ENCODE results near the gene GPR84. TPM values are rescaled to one million over a fixed set of nuclear protein-coding genes. Genes with fewer than 3 reads are reported as not detected.

GPR84 gene
- total and polyA plus RNA-seq, 5 donors from 2014 or later: not detected

- peaks cover 4% of the 10 kb centered on the region for H3K27me3 Mint-ChIP-seq
- H3K27ac Mint-ChIP-seq: no peak within 1 kb of the TSS
- peaks cover 0 to 13% (median 3%) of the 10 kb centered on the region in 4 donors for H3K4me1 Mint-ChIP-seq
- ATAC-seq (ENCODE audit: low read depth in 2 of 2) (peak in 1 of 2 donors; percentile 6), DNase-seq (no peak)
- no peak within 1 kb of the TSS for H3K4me3 Mint-ChIP-seq
- no peak within 1 kb of the TSS for H3K27ac ChIP-seq (ENCODE audit: insufficient read depth, low read length, poor library complexity, severe bottlenecking)
- no peak within 1 kb of the TSS for H3K4me3 ChIP-seq (ENCODE audit: low read depth, low read length)
- H3K4me1 ChIP-seq (ENCODE audit: control insufficient read depth, insufficient read depth, low read length, poor library complexity, severe bottlenecking): no peaks in the 10 kb centered on the region
- no peaks in the 10 kb centered on the region for H3K27me3 ChIP-seq (ENCODE audit: control insufficient read depth, insufficient read depth, low read length)
- H3K9me3 Mint-ChIP-seq: no peaks in the 10 kb centered on the region
- no peaks in the 10 kb centered on the region for H3K36me3 Mint-ChIP-seq
- no peaks in the 10 kb centered on the region for H3K9me3 ChIP-seq (ENCODE audit: control insufficient read depth in 2 of 2, low read length in 2 of 2)
- no peaks in the 10 kb centered on the region for H3K36me3 ChIP-seq (ENCODE audit: control insufficient read depth, insufficient read depth, low read length)
Measured at GRCh38 chr12:54384591-54385041, 20.3 kb upstream of the GPR84 start, which contains the start of gene ZNF385A. Gene ZNF385A (minus strand): TSS chr12:54384733. CDS start chr12:54384514, 219 bp downstream.

- H3K4me3 ChIP-seq (ENCODE audit: low read depth, low read length): no peak overlapping the region
- no peaks in the 10 kb centered on the region for H3K36me3 ChIP-seq (ENCODE audit: control insufficient read depth, insufficient read depth, low read length)
- H3K4me3 Mint-ChIP-seq: no peak overlapping the region
- H3K4me1 ChIP-seq (ENCODE audit: control insufficient read depth, insufficient read depth, low read length, poor library complexity, severe bottlenecking): peaks cover 4% of the 10 kb centered on the region
- no peaks in the 10 kb centered on the region for H3K9me3 Mint-ChIP-seq
- peak overlapping the region in 1 of 3 donors; percentile 16 for H3K27ac Mint-ChIP-seq
- H3K4me1 Mint-ChIP-seq: peaks cover 0 to 18% (median 5%) of the 10 kb centered on the region in 4 donors
- DNase-seq (no peak), ATAC-seq (ENCODE audit: low read depth in 2 of 2) (peak in 1 of 2 donors; percentile 7)
- H3K27me3 Mint-ChIP-seq: peaks cover 4% of the 10 kb centered on the region
- no peaks in the 10 kb centered on the region for H3K36me3 Mint-ChIP-seq
- H3K27ac ChIP-seq (ENCODE audit: insufficient read depth, low read length, poor library complexity, severe bottlenecking): no peak overlapping the region
- no peaks in the 10 kb centered on the region for H3K9me3 ChIP-seq (ENCODE audit: control insufficient read depth in 2 of 2, low read length in 2 of 2)
- H3K27me3 ChIP-seq (ENCODE audit: control insufficient read depth, insufficient read depth, low read length): no peaks in the 10 kb centered on the region
Measured at GRCh38 chr12:54383041-54383609, 18.8 kb upstream of the GPR84 start.

- H3K9me3 Mint-ChIP-seq: no peaks in the 10 kb centered on the region
- Histone ChIP-seq H3K27ac (ENCODE audit: insufficient read depth, low read length, poor library complexity, severe bottlenecking) (no peak overlapping the region), H3K9me3 (ENCODE audit: control insufficient read depth in 2 of 2, low read length in 2 of 2) (no peaks in the 10 kb centered on the region), H3K4me1 (ENCODE audit: control insufficient read depth, insufficient read depth, low read length, poor library complexity, severe bottlenecking) (peaks cover 4% of the 10 kb centered on the region), H3K4me3 (ENCODE audit: low read depth, low read length) (no peak overlapping the region), H3K36me3 (ENCODE audit: control insufficient read depth, insufficient read depth, low read length) (no peaks in the 10 kb centered on the region), H3K27me3 (ENCODE audit: control insufficient read depth, insufficient read depth, low read length) (no peaks in the 10 kb centered on the region)
- no peak for ATAC-seq (ENCODE audit: low read depth in 2 of 2)
- DNase-seq: no peak
- H3K27ac Mint-ChIP-seq: no peak overlapping the region
- no peak overlapping the region for H3K4me3 Mint-ChIP-seq
- no peaks in the 10 kb centered on the region for H3K36me3 Mint-ChIP-seq
- H3K27me3 Mint-ChIP-seq: peaks cover 4% of the 10 kb centered on the region
- peaks cover 0 to 12% (median 4%) of the 10 kb centered on the region in 4 donors for H3K4me1 Mint-ChIP-seq
Measured at GRCh38 chr12:54381136-54381535, 16.9 kb upstream of the GPR84 start.

GRCh38 chr12:54379398-54380201 lies 15.3 kb upstream of the GPR84 start:
- Histone ChIP-seq H3K9me3 (ENCODE audit: control insufficient read depth in 2 of 2, low read length in 2 of 2) (no peaks in the 10 kb centered on the region), H3K36me3 (ENCODE audit: control insufficient read depth, insufficient read depth, low read length) (no peaks in the 10 kb centered on the region), H3K27me3 (ENCODE audit: control insufficient read depth, insufficient read depth, low read length) (no peaks in the 10 kb centered on the region), H3K4me3 (ENCODE audit: low read depth, low read length) (no peak overlapping the region), H3K4me1 (ENCODE audit: control insufficient read depth, insufficient read depth, low read length, poor library complexity, severe bottlenecking) (peaks cover 4% of the 10 kb centered on the region), H3K27ac (ENCODE audit: insufficient read depth, low read length, poor library complexity, severe bottlenecking) (no peak overlapping the region)
- Mint-ChIP-seq H3K27ac (no peak overlapping the region), H3K4me3 (peak overlapping the region in 2 of 4 donors; percentile 69 to 78), H3K27me3 (peaks cover 4% of the 10 kb centered on the region), H3K9me3 (no peaks in the 10 kb centered on the region), H3K36me3 (no peaks in the 10 kb centered on the region), H3K4me1 (peaks cover 0 to 11% (median 4%) of the 10 kb centered on the region in 4 donors)
- ATAC-seq (ENCODE audit: low read depth in 2 of 2) (peak; percentile 88 to 93), DNase-seq (peak; percentile 79 to 83 (median 83))

GRCh38 chr12:54378796-54379397 lies 14.6 kb upstream of the GPR84 start:
- no peak overlapping the region for H3K4me3 ChIP-seq (ENCODE audit: low read depth, low read length)

GRCh38 chr12:54377797-54378515 lies 13.7 kb upstream of the GPR84 start:
- H3K36me3 ChIP-seq (ENCODE audit: control insufficient read depth, insufficient read depth, low read length): no peaks in the 10 kb centered on the region
- Mint-ChIP-seq H3K36me3 (no peaks in the 10 kb centered on the region), H3K27ac (no peak overlapping the region), H3K4me1 (peaks cover 0 to 11% (median 4%) of the 10 kb centered on the region in 4 donors), H3K9me3 (no peaks in the 10 kb centered on the region), H3K4me3 (no peak overlapping the region), H3K27me3 (peaks cover 4% of the 10 kb centered on the region)
- no peak overlapping the region for H3K4me3 ChIP-seq (ENCODE audit: low read depth, low read length)
- peaks cover 4% of the 10 kb centered on the region for H3K4me1 ChIP-seq (ENCODE audit: control insufficient read depth, insufficient read depth, low read length, poor library complexity, severe bottlenecking)
- ATAC-seq (ENCODE audit: low read depth in 2 of 2) (no peak), DNase-seq (no peak)
- no peaks in the 10 kb centered on the region for H3K27me3 ChIP-seq (ENCODE audit: control insufficient read depth, insufficient read depth, low read length)
- H3K27ac ChIP-seq (ENCODE audit: insufficient read depth, low read length, poor library complexity, severe bottlenecking): no peak overlapping the region
- H3K9me3 ChIP-seq (ENCODE audit: control insufficient read depth in 2 of 2, low read length in 2 of 2): no peaks in the 10 kb centered on the region

More at GRCh38 chr12:54378796-54379397, 14.6 kb upstream of the GPR84 start:
- ATAC-seq (ENCODE audit: low read depth in 2 of 2): no peak
- Histone ChIP-seq H3K4me1 (ENCODE audit: control insufficient read depth, insufficient read depth, low read length, poor library complexity, severe bottlenecking) (peaks cover 4% of the 10 kb centered on the region), H3K36me3 (ENCODE audit: control insufficient read depth, insufficient read depth, low read length) (no peaks in the 10 kb centered on the region), H3K9me3 (ENCODE audit: control insufficient read depth in 2 of 2, low read length in 2 of 2) (no peaks in the 10 kb centered on the region), H3K27me3 (ENCODE audit: control insufficient read depth, insufficient read depth, low read length) (no peaks in the 10 kb centered on the region), H3K27ac (ENCODE audit: insufficient read depth, low read length, poor library complexity, severe bottlenecking) (no peak overlapping the region)
- peaks cover 0 to 11% (median 4%) of the 10 kb centered on the region in 4 donors for H3K4me1 Mint-ChIP-seq
- DNase-seq: no peak
- H3K27ac Mint-ChIP-seq: no peak overlapping the region
- no peaks in the 10 kb centered on the region for H3K9me3 Mint-ChIP-seq
- H3K27me3 Mint-ChIP-seq: peaks cover 4% of the 10 kb centered on the region
- peak overlapping the region in 2 of 4 donors; percentile 69 to 78 for H3K4me3 Mint-ChIP-seq
- no peaks in the 10 kb centered on the region for H3K36me3 Mint-ChIP-seq

GRCh38 chr12:54377007-54377406 lies 12.7 kb upstream of the GPR84 start:
- no peaks in the 10 kb centered on the region for H3K36me3 ChIP-seq (ENCODE audit: control insufficient read depth, insufficient read depth, low read length)
- DNase-seq: no peak
- peak overlapping the region in 1 of 3 donors; percentile 36 for H3K27ac Mint-ChIP-seq

More at GRCh38 chr12:54377007-54377406, 12.7 kb upstream of the GPR84 start:
- H3K27me3 ChIP-seq (ENCODE audit: control insufficient read depth, insufficient read depth, low read length): no peaks in the 10 kb centered on the region
- no peak overlapping the region for H3K27ac ChIP-seq (ENCODE audit: insufficient read depth, low read length, poor library complexity, severe bottlenecking)
- no peaks in the 10 kb centered on the region for H3K9me3 ChIP-seq (ENCODE audit: control insufficient read depth in 2 of 2, low read length in 2 of 2)
- no peak overlapping the region for H3K4me3 ChIP-seq (ENCODE audit: low read depth, low read length)
- H3K9me3 Mint-ChIP-seq: no peaks in the 10 kb centered on the region
- H3K4me1 ChIP-seq (ENCODE audit: control insufficient read depth, insufficient read depth, low read length, poor library complexity, severe bottlenecking): peaks cover 4% of the 10 kb centered on the region
- no peaks in the 10 kb centered on the region for H3K36me3 Mint-ChIP-seq
- H3K4me3 Mint-ChIP-seq: no peak overlapping the region
- peaks cover 0 to 15% (median 4%) of the 10 kb centered on the region in 4 donors for H3K4me1 Mint-ChIP-seq
- H3K27me3 Mint-ChIP-seq: peaks cover 4% of the 10 kb centered on the region
- no peak for ATAC-seq (ENCODE audit: low read depth in 2 of 2)
